SK-N-MC (cell line): ENCODE results near the gene ZNRF3.

Experiments used
- DNase-seq: peaks from one replicate; pipeline ENCODE4 v3.0.0-alpha.2; 2011; ENCODE audit warnings: low read depth, low spot score
- H3K27ac ChIP-seq: fragments of 200-600 bp; sonication (generic); 2 replicates; pipeline ENCODE4 v1.5.1; 2016; ENCODE audit warnings: mixed run types
- H3K36me3 ChIP-seq: fragments of 200-600 bp; sonication (generic); 2 replicates; pipeline ENCODE4 v1.6.1; 2017; ENCODE audit warnings: antibody characterized with exemption, low read length, mixed read lengths; ENCODE audit not compliant: insufficient read depth
- H3K4me3 ChIP-seq: fragments of 200-600 bp; sonication (generic); 2 replicates; pipeline ENCODE4 v1.5.1; 2016
- H3K9ac ChIP-seq: fragments of 200-600 bp; sonication (generic); 2 replicates; pipeline ENCODE4 v1.8.0; 2017; ENCODE audit warnings: mixed run types, mixed read lengths; ENCODE audit not compliant: insufficient read length
- H3K9me3 ChIP-seq: fragments of 200-600 bp; sonication (generic); 2 replicates; pipeline ENCODE4 v1.6.1; 2017; ENCODE audit warnings: low read depth, mild to moderate bottlenecking, antibody characterized with exemption, low read length, moderate library complexity, mixed read lengths
- EZH2 ChIP-seq: fragments of 200-600 bp; sonication (generic); IDR thresholded peaks from one replicate; pipeline ENCODE4 v1.6.1; 2017; ENCODE audit warnings: antibody characterized with exemption
- FOXP2 ChIP-seq: optimal IDR thresholded peaks from 2 replicates; pipeline ENCODE3; 2011; ENCODE audit warnings: mild to moderate bottlenecking, moderate library complexity; ENCODE audit not compliant: insufficient read depth; ENCODE audit errors: extremely low read length, control extremely low read depth
- POLR2AphosphoS5 ChIP-seq: IDR thresholded peaks from 2 replicates; pipeline ENCODE4 v1.6.1; 2012; ENCODE audit warnings: mild to moderate bottlenecking, low read depth, low read length, borderline replicate concordance

The ZNRF3 gene

DNA sequence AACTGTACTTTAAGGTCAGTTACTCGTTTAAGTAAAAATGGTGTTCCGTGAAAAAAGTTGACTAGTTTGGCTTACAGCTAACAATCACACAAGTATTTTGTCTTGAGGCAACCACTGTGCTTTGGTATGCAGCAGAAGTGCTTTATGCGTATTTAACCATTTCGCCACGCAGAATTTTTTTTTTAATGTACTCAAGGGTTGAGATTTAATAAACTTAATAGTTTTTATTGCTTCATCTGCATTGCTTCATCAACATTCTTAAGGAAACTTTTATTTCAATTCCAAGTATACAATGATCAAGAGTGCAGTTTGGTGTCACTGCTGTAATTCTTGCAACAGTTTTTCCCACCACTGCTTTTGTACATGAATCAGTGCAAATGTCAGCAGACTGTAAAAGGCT, 66.4 kb downstream of the ZNRF3 start:
- Histone ChIP-seq H3K4me3 (peak overlapping the region; percentile 59), H3K9me3 (peaks cover 2% of the 10 kb centered on the region; the same call in 1 of the 2 replicates), H3K27ac (peak overlapping the region; percentile 82), H3K36me3 (no peaks in the 10 kb centered on the region; the same call in 1 of the 2 replicates), H3K9ac (peak overlapping the region; percentile 39)
- TF ChIP-seq POLR2AphosphoS5 = no peak
- peak; percentile 77 for DNase-seq

DNA sequence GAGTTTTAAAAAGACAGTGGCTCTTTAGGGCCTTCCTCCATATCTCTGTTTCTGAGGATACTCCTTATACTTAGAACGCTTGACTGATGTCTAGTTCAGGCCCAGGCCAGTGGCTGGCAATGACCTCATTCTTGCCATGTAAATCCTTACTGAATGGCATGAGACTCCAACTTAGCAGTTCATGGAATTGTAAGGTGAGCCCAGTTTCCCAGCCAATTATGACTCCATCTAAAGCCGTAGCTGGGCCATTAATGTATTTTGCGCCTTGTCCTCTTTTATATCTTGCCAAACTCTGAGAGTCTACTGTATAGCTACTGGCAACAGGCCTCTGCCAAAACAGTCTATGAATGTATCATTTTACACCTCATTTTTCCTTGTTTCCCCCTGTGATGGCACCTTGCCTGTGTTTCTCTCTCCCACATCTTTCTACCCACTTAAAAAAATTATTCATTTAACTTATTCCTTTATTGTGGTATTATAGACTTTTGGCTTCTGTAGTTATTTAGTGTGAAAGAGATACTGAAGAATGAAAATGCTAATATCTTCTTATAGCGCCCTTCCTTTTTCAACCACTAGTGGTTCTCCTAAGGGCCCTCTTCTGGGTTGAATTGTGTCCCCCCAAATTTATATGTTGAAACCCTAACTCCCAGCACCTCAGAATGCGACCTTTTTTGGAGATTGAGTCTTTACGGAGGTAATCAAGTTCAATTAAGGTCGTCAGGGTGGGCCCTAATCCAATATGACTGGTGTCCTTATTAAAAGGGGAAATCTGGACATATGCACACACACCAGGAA, 67.4 kb downstream of the ZNRF3 start:
- Histone ChIP-seq H3K27ac (peak overlapping the region; percentile 82; the same call in 1 of the 2 replicates), H3K36me3 (no peaks in the 10 kb centered on the region; the same call in 1 of the 2 replicates), H3K4me3 (no peak overlapping the region), H3K9me3 (peaks cover 2% of the 10 kb centered on the region; the same call in 1 of the 2 replicates), H3K9ac (no peak overlapping the region)
- TF ChIP-seq POLR2AphosphoS5 (no peak), EZH2 (no peak), FOXP2 (no peak)
- no peak for DNase-seq

DNA sequence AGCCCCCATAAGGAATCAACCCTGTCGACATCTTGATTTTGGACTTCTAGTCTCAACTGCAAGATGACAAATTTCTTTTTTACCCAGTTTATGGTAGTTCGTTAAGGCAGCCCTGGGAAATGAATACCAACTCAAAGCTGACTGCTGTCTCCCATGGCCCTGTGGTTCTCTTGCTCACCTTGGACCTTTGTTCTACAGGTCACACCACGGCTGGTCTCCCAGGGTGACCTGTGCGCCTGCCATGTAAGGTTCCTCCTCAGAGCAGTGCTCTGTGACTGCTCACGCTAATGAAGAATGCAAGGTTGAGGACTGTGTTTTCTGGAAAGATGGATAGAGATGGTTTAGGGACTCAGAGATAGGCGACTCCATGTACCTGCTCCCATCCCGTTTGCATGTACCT, 68.2 kb downstream of the ZNRF3 start:
- no peaks in the 10 kb centered on the region; the same call in 1 of the 2 replicates for H3K36me3 ChIP-seq
- H3K27ac ChIP-seq = no peak overlapping the region
- no peak overlapping the region for H3K4me3 ChIP-seq
- no peak overlapping the region for H3K9ac ChIP-seq
- no peak for TF ChIP-seq FOXP2
- TF ChIP-seq EZH2 = no peak
- no peak for TF ChIP-seq POLR2AphosphoS5
- H3K9me3 ChIP-seq = peaks cover 2% of the 10 kb centered on the region; the same call in 1 of the 2 replicates
- no peak for DNase-seq

DNA sequence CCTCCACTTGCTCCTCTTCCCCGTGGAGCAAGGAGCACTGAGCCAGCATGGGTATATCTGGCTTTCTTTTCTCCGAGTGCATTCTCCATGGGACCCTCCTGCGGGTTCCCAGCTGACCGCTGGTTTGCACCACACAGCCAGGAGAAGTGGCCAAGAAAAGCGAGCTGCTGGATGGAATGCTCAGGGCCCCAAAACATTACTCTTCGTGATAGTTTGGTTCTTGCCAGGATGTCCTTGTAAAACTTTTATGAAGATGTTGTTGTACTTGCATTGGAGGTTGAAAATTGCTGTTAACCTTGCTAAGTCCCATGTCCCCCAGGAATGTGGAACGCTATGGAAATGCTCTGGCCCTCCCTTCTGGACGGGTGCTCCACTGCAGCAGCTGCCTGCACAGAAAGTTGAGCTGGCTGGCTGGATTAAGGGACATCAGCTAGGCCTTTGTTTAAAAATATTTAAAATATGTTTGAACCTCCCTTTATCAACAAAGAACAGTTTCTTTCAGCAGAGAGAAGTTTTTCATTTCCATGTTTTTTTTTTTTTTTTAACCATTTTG, 68.7 kb downstream of the ZNRF3 start:
- H3K9ac ChIP-seq = no peak overlapping the region
- no peaks in the 10 kb centered on the region; the same call in 1 of the 2 replicates for H3K36me3 ChIP-seq
- H3K27ac ChIP-seq = peak overlapping the region; percentile 67; the same call in 1 of the 2 replicates
- peaks cover 2% of the 10 kb centered on the region; the same call in 1 of the 2 replicates for H3K9me3 ChIP-seq
- no peak for DNase-seq
- TF ChIP-seq EZH2 = no peak
- no peak overlapping the region for H3K4me3 ChIP-seq

DNA sequence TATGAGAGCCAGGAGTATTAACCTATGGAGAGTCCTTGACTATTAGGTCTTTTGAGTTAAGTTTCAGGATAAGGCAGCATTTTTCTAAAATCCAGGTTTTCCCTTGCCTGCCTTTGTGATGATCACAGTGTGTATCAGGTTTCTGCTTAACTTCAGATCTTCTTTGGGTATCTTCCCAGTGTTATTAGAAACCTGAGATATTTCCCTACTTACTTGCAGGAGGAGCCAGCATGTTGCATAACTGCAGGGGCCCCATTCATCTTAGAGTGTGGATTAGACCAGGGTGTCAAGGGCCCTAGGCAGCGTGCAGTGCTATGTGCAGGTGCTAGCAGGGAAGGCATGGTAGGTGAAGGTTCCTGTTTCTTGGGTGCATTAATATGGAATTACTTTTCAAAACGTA, 69.5 kb downstream of the ZNRF3 start:
- no peak for DNase-seq
- H3K9ac ChIP-seq = peak overlapping the region; percentile 58
- H3K4me3 ChIP-seq = peak overlapping the region; percentile 32; the same call in 1 of the 2 replicates
- peak overlapping the region; percentile 67 for H3K27ac ChIP-seq
- no peaks in the 10 kb centered on the region for H3K9me3 ChIP-seq
- no peak for TF ChIP-seq EZH2
- no peak for TF ChIP-seq FOXP2
- TF ChIP-seq POLR2AphosphoS5 = no peak
- no peaks in the 10 kb centered on the region for H3K36me3 ChIP-seq

DNA sequence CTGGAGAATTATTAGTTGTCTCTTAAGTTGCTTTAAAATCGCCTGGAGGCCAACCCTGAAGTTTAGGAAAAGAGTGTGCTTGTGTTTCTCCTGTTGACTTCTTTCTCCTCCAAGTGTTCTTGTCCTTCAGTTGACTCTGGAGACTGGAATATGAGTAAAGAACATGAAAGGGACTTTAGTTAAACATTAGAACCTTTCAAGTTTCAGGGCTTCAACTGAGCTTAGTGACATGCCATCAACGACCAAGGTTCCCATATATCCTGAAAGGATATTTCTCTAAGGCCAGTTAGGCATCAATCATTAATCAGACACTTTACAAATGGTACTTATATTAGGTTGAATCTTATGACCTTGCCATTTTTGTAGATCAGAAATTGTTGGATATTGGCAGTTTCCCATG, 70.0 kb downstream of the ZNRF3 start:
- Histone ChIP-seq H3K9ac (no peak overlapping the region), H3K36me3 (no peaks in the 10 kb centered on the region), H3K4me3 (no peak overlapping the region), H3K27ac (no peak overlapping the region), H3K9me3 (no peaks in the 10 kb centered on the region)
- TF ChIP-seq EZH2 (no peak), POLR2AphosphoS5 (no peak), FOXP2 (no peak)
- DNase-seq = no peak

DNA sequence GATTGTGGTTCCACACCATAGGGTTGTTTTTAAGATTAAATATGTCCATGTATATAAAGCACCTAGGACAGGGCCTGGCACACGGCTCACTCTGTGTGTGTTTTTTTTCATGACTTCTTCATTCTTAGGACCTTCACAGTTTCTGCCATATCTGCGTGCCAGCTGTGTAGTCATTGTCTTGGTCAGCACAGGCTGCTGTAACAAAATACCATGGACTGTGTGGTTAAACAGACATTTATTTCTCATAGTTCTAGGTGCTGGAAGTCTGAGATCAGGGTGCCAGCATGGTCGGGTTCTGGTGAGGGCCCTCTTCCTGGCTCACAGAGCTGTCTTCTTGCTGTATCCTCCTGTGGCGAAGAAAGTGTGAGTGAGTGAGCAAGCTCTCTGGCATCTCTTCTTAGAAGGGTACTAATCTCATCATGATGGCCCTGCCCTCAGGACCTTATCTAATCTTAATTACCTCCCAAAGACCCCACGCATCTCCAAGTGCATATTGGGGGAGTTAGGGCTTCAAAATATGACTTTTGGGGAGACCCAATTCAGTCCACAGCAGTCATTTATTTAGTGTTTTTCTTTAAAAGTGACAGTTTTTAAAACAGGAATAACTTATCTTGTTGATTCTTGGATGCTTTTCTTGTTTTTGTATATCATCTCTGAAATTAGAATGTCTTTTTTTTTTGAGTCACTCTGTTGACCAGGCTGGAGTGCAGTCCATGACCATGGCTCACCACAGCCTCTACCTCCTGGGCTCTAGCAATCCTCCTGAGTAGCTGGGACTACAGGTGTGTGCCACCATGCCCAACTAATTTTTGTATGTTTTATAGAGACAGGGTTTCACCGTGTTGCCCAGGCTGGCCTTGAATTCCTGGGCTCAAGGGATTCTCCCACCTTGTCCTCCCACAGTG, 70.9 kb downstream of the ZNRF3 start:
- H3K9ac ChIP-seq = no peak overlapping the region
- TF ChIP-seq EZH2 (no peak), POLR2AphosphoS5 (no peak)
- no peaks in the 10 kb centered on the region for H3K36me3 ChIP-seq
- no peak for DNase-seq
- no peaks in the 10 kb centered on the region for H3K9me3 ChIP-seq
- no peak overlapping the region for H3K4me3 ChIP-seq
- H3K27ac ChIP-seq = no peak overlapping the region

DNA sequence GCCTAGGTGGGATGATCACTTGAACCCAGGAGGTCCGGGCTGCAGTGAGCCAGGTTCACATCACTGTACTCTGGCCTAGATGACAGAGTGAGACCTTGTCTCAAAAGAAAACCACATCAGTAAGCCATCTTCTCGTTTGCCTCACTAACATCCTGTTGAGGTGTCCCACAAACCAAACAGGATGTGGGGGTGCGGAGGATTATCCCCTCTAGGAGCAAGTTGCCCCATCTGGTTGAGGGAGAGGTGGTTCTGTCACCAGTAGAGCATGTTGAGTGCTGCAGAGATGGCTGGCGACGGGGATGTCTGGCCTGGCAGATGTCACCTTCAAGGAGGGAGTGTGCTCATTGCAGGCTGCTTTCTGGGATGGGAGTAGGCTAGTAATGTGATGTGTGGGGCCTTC, 72.4 kb downstream of the ZNRF3 start:
- Histone ChIP-seq H3K27ac (no peak overlapping the region), H3K36me3 (no peaks in the 10 kb centered on the region), H3K9ac (no peak overlapping the region), H3K4me3 (no peak overlapping the region), H3K9me3 (no peaks in the 10 kb centered on the region)
- DNase-seq = no peak
- TF ChIP-seq FOXP2 (no peak), POLR2AphosphoS5 (no peak), EZH2 (no peak)
